ENCODE data around the gene LGALS8. TPM values are rescaled to one million over a fixed set of nuclear protein-coding genes. Genes with fewer than 3 reads are reported as not detected.
A peak's percentile ranks its signal among the peaks of the same experiment; 100 is the strongest.

LGALS8 gene
- total RNA-seq, 1 donor from 2014 or later = 76.5 TPM

- peak; percentile 41 for DNase-seq
- intact Hi-C loops (cut with micrococcal nuclease) = no loop called here
- Histone ChIP-seq H3K27ac (replicated peaks) (peak overlapping the region; percentile 96), H3K36me3 (peaks cover 24% of the 10 kb centered on the region), H3K4me1 (peaks cover 46% of the 10 kb centered on the region), H3K4me3 (peak overlapping the region; percentile 98), H3K27me3 (ENCODE audit: low read depth) (no peaks in the 10 kb centered on the region), H3K9me3 (replicated peaks) (no peaks in the 10 kb centered on the region)
- TF ChIP-seq CTCF (IDR thresholded peaks at IDR 0.05; ENCODE audit: borderline replicate concordance) = no peak
Measured at GRCh38 chr1:236522937-236523703, 662 bp upstream of the LGALS8 start.

GRCh38 chr1:236524142-236524894 lies 536 bp downstream of the LGALS8 start:
- no peaks in the 10 kb centered on the region for H3K9me3 ChIP-seq (replicated peaks)
- intact Hi-C loops (cut with micrococcal nuclease) = no loop called here
- TF ChIP-seq CTCF (IDR thresholded peaks at IDR 0.05; ENCODE audit: borderline replicate concordance) = no peak
- peak overlapping the region; percentile 96 for H3K27ac ChIP-seq (replicated peaks)
- no peaks in the 10 kb centered on the region for H3K27me3 ChIP-seq (ENCODE audit: low read depth)
- DNase-seq = no peak
- peak overlapping the region; percentile 98 for H3K4me3 ChIP-seq
- peaks cover 46% of the 10 kb centered on the region for H3K4me1 ChIP-seq
- H3K36me3 ChIP-seq = peaks cover 28% of the 10 kb centered on the region

GRCh38 chr1:236524895-236525184 lies 1.1 kb downstream of the LGALS8 start:
- intact Hi-C loops (cut with micrococcal nuclease) = no loop called here
- no peak for TF ChIP-seq CTCF (IDR thresholded peaks at IDR 0.05; ENCODE audit: borderline replicate concordance)
- H3K27ac ChIP-seq (replicated peaks) = peak overlapping the region; percentile 96

GRCh38 chr1:236526079-236526478 lies 2.3 kb downstream of the LGALS8 start:
- H3K4me1 ChIP-seq = peaks cover 58% of the 10 kb centered on the region
- peaks cover 34% of the 10 kb centered on the region for H3K36me3 ChIP-seq
- TF ChIP-seq CTCF (IDR thresholded peaks at IDR 0.05; ENCODE audit: borderline replicate concordance) = no peak
- peak overlapping the region; percentile 3 for H3K27ac ChIP-seq (replicated peaks)
- no peaks in the 10 kb centered on the region for H3K9me3 ChIP-seq (replicated peaks)
- intact Hi-C loops (cut with micrococcal nuclease) = no loop called here
- no peak overlapping the region for H3K4me3 ChIP-seq
- DNase-seq = no peak
- H3K27me3 ChIP-seq (ENCODE audit: low read depth) = no peaks in the 10 kb centered on the region

More at GRCh38 chr1:236524895-236525184, 1.1 kb downstream of the LGALS8 start:
- H3K9me3 ChIP-seq (replicated peaks) = no peaks in the 10 kb centered on the region
- no peak for DNase-seq
- H3K27me3 ChIP-seq (ENCODE audit: low read depth) = no peaks in the 10 kb centered on the region
- H3K4me3 ChIP-seq = peak overlapping the region; percentile 98
- peaks cover 28% of the 10 kb centered on the region for H3K36me3 ChIP-seq
- H3K4me1 ChIP-seq = peaks cover 49% of the 10 kb centered on the region

GRCh38 chr1:236530286-236530685 lies 6.5 kb downstream of the LGALS8 start:
- no peak overlapping the region for H3K4me3 ChIP-seq
- no peaks in the 10 kb centered on the region for H3K9me3 ChIP-seq (replicated peaks)
- peak overlapping the region; percentile 65 for H3K27ac ChIP-seq (replicated peaks)
- peaks cover 34% of the 10 kb centered on the region for H3K36me3 ChIP-seq
- no peak for TF ChIP-seq CTCF (IDR thresholded peaks at IDR 0.05; ENCODE audit: borderline replicate concordance)
- no peak for DNase-seq
- no peaks in the 10 kb centered on the region for H3K27me3 ChIP-seq (ENCODE audit: low read depth)
- intact Hi-C loops (cut with micrococcal nuclease) = no loop called here
- H3K4me1 ChIP-seq = peaks cover 63% of the 10 kb centered on the region

All from left ventricle myocardium inferior (tissue), 1 donor.